HFF-Myc (cell line): ENCODE results near the gene SYNE1.

Source experiments
- DNase-seq: peaks from one replicate; pipeline ENCODE4 v3.0.0-alpha.2; 2011; ENCODE audit warnings: low read depth; ENCODE audit errors: extremely low read depth
- H3K4me3 ChIP-seq: replicated peaks from 2 replicates; pipeline ENCODE4 v1.5.1; 2011; ENCODE audit warnings: low read depth, mild to moderate bottlenecking, control low read depth, low read length
- CTCF ChIP-seq: IDR thresholded peaks from 2 replicates; pipeline ENCODE4 v1.5.1; 2012; ENCODE audit warnings: mild to moderate bottlenecking, low read depth, low read length, control low read depth; ENCODE audit errors: missing control alignments

Gene SYNE1

GRCh38 chr6:152259234-152259633 is 377.9 kb downstream of the SYNE1 start:
- no peak for TF ChIP-seq CTCF
- DNase-seq, result no peak
- no peak overlapping the region for H3K4me3 ChIP-seq

- TF ChIP-seq CTCF, result no peak
- no peak for DNase-seq
- H3K4me3 ChIP-seq, result no peak overlapping the region
Measured at GRCh38 chr6:152257581-152257980, 379.6 kb downstream of the SYNE1 start.

- no peak overlapping the region for H3K4me3 ChIP-seq
- no peak for TF ChIP-seq CTCF
- no peak for DNase-seq
Measured at GRCh38 chr6:152250127-152250526, 387.0 kb downstream of the SYNE1 start.

- no peak for DNase-seq
- H3K4me3 ChIP-seq, result no peak overlapping the region
- no peak for TF ChIP-seq CTCF
Measured at GRCh38 chr6:152248980-152249379, 388.2 kb downstream of the SYNE1 start.

- no peak for TF ChIP-seq CTCF
- DNase-seq, result no peak
- H3K4me3 ChIP-seq, result no peak overlapping the region
Measured at GRCh38 chr6:152246554-152247337, 390.4 kb downstream of the SYNE1 start.

- H3K4me3 ChIP-seq, result no peak overlapping the region
- no peak for TF ChIP-seq CTCF
- no peak for DNase-seq
Measured at GRCh38 chr6:152244998-152245630, 392.0 kb downstream of the SYNE1 start.
